ENCODE measurements around the gene SH3D19. TPM values are rescaled to one million over a fixed set of nuclear protein-coding genes. Genes with fewer than 3 reads are reported as not detected.

The SH3D19 gene
- total RNA-seq, 4 donors from 2014 or later, result 35.2 to 316 (median 131) TPM

DNA sequence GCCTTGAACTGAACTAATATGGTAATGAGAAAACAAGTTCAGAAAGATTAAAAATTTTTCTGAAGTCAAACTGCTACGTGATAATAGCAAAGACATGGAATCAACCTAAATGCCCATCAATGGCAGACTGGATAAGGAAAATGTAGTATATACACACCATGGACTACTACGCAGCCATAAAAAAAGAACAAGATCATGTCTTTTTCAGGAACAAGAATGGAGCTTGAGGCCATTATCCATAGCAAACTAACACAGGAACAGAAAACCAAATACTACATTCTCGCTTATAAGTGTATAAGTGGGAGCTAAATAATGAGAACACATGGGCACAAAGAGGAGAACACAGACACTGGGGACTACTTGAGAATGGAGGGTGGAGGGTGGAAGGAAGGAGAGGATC is 230.3 kb downstream of the SH3D19 start:
- H3K4me3 ChIP-seq, result no peak overlapping the region
- no peaks in the 10 kb centered on the region for H3K36me3 ChIP-seq
- no peak for TF ChIP-seq POLR2A (IDR thresholded peaks at IDR 0.05)
- TF ChIP-seq, protein P1, sequence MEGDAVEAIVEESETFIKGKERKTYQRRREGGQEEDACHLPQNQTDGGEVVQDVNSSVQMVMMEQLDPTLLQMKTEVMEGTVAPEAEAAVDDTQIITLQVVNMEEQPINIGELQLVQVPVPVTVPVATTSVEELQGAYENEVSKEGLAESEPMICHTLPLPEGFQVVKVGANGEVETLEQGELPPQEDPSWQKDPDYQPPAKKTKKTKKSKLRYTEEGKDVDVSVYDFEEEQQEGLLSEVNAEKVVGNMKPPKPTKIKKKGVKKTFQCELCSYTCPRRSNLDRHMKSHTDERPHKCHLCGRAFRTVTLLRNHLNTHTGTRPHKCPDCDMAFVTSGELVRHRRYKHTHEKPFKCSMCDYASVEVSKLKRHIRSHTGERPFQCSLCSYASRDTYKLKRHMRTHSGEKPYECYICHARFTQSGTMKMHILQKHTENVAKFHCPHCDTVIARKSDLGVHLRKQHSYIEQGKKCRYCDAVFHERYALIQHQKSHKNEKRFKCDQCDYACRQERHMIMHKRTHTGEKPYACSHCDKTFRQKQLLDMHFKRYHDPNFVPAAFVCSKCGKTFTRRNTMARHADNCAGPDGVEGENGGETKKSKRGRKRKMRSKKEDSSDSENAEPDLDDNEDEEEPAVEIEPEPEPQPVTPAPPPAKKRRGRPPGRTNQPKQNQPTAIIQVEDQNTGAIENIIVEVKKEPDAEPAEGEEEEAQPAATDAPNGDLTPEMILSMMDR (IDR thresholded peaks at IDR 0.05), result no peak
- intact Hi-C loops (cut with DNase I; ENCODE audit: low total_unique reads), result no loop called here
- no peak overlapping the region for H3K27ac ChIP-seq
- no peaks in the 10 kb centered on the region for H3K4me1 ChIP-seq
- no peaks in the 10 kb centered on the region for H3K9me3 ChIP-seq
- no peak for DNase-seq
- H3K27me3 ChIP-seq, result no peaks in the 10 kb centered on the region

DNA sequence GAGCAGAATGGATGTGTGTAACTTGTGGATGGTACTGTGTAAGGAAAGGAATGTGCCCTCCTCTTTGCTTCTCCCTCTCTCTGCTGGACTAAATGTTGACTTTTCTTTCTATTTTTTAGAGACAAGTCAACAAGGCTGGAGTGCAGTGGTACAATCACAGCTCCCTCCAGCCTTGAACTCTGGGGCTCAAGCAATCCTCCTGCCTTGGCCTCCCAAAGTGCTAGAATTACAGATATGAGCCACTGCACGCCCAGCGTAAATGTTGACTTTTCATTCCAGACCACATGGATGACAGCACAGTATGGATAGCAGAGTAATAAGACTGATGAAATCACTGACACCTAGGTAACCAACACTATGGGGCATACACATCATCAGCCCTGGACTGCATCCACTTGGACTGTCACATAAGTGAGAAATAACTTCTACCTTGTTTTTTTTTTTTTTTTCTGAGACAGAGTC is 231.1 kb downstream of the SH3D19 start:
- TF ChIP-seq POLR2A (IDR thresholded peaks at IDR 0.05), result no peak
- TF ChIP-seq, protein P1 (IDR thresholded peaks at IDR 0.05), result no peak
- no peak for DNase-seq
- Histone ChIP-seq H3K4me3 (no peak overlapping the region), H3K27ac (no peak overlapping the region), H3K9me3 (no peaks in the 10 kb centered on the region), H3K27me3 (no peaks in the 10 kb centered on the region), H3K36me3 (no peaks in the 10 kb centered on the region), H3K4me1 (no peaks in the 10 kb centered on the region)
- intact Hi-C loops (cut with DNase I; ENCODE audit: low total_unique reads), result no loop called here

DNA sequence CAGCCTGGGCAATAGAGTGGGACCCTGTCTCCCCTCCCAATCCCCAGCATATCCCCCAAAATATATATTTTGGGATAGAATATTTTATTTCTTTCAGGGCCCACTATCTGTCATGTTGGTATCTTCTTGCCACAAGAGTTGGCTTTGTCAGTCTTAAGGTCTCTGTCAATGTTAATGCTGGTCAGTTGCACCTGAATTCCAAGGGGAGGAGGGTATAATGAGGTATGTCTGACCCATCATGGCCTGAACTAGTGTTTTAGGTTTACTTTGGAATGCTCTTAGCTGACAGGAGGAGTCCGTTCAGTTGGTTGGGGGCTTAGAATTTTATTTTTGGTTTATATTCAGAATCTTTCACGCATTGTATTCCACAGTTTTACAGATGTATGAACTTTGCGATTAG is 232.2 kb downstream of the SH3D19 start:
- no peak overlapping the region for H3K27ac ChIP-seq
- no peaks in the 10 kb centered on the region for H3K9me3 ChIP-seq
- no peaks in the 10 kb centered on the region for H3K4me1 ChIP-seq
- H3K36me3 ChIP-seq, result no peaks in the 10 kb centered on the region
- TF ChIP-seq, protein P1 (IDR thresholded peaks at IDR 0.05), result no peak
- no peak for TF ChIP-seq POLR2A (IDR thresholded peaks at IDR 0.05)
- H3K27me3 ChIP-seq, result no peaks in the 10 kb centered on the region
- no peak for DNase-seq
- no peak overlapping the region for H3K4me3 ChIP-seq
- intact Hi-C loops (cut with DNase I; ENCODE audit: low total_unique reads), result no loop called here

DNA sequence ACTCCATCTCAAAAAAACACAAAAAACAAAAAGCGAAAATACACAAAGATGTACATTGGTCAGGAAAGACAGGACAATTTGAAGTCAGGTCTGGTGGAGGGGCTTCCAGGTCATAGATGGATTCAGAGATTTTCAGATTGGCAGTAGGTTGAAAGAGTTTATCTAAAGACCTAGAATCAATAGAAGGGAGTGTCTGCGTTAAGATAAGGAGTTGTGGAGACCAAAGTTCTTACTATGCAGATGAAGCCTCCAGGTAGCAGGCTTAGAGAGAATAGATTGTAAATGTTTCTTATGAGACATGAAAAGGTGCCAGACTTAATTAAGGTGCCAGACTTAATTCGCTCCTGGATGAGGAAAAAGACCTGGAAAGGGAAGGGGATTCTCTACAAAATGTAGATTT is 232.9 kb downstream of the SH3D19 start:
- TF ChIP-seq, protein P1 (IDR thresholded peaks at IDR 0.05), result no peak
- no peak for TF ChIP-seq POLR2A (IDR thresholded peaks at IDR 0.05)
- no peaks in the 10 kb centered on the region for H3K27me3 ChIP-seq
- intact Hi-C loops (cut with DNase I; ENCODE audit: low total_unique reads), result no loop called here
- no peaks in the 10 kb centered on the region for H3K36me3 ChIP-seq
- H3K4me3 ChIP-seq, result no peak overlapping the region
- no peaks in the 10 kb centered on the region for H3K9me3 ChIP-seq
- DNase-seq, result no peak
- no peak overlapping the region for H3K27ac ChIP-seq
- no peaks in the 10 kb centered on the region for H3K4me1 ChIP-seq

DNA sequence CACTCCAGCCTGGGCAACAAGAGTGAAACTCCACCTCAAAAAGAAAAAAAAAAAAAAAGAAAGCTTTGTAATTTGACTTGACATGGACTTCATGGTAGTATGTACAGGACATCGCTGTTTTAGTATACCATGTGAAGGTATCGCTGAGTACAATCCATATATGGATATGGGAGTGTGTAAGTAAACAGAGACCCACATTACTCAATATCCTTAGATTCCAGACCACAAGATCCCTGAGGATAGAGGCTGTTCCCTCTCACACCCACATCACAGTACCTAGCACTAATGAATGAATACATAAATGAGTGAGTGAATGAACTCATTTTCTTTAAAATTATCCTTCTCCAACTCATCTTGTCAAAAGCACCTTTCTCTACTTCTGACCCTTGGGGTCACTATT is 234.4 kb downstream of the SH3D19 start:
- Histone ChIP-seq H3K4me1 (no peaks in the 10 kb centered on the region), H3K36me3 (no peaks in the 10 kb centered on the region), H3K4me3 (no peak overlapping the region), H3K9me3 (no peaks in the 10 kb centered on the region), H3K27ac (no peak overlapping the region), H3K27me3 (no peaks in the 10 kb centered on the region)
- TF ChIP-seq, protein P1 (IDR thresholded peaks at IDR 0.05), result no peak
- no peak for TF ChIP-seq POLR2A (IDR thresholded peaks at IDR 0.05)
- no peak for DNase-seq
- intact Hi-C loops (cut with DNase I; ENCODE audit: low total_unique reads), result no loop called here

Data from uterus (tissue), 4 donors.